ENCODE results near the gene YRDC.

GRCh38 chr1:37759451-37759850 lies 48.6 kb downstream of the YRDC start:
- TF ChIP-seq CREM (IDR thresholded peaks at IDR 0.05): no peak
- no peak for TF ChIP-seq CREM (CRISPR knock-in tag; IDR thresholded peaks at IDR 0.05)
- no peak for TF ChIP-seq MXI1 (IDR thresholded peaks at IDR 0.05; ENCODE audit: borderline replicate concordance, low read depth, low read length)
- TF ChIP-seq CTCF (CRISPR knock-in tag; IDR thresholded peaks at IDR 0.05): no peak
- no peak for TF ChIP-seq ZNF563 (CRISPR knock-in tag; IDR thresholded peaks at IDR 0.05)
- TF ChIP-seq EP300 (IDR thresholded peaks at IDR 0.05; ENCODE audit: low read depth in 2 of 2, low read length in 2 of 2): no peak
- TF ChIP-seq EP300 (CRISPR knock-in tag; IDR thresholded peaks at IDR 0.05; ENCODE audit: borderline replicate concordance): no peak
- no peak for TF ChIP-seq TCF12 (IDR thresholded peaks at IDR 0.05)
- TF ChIP-seq TCF12 (CRISPR knock-in tag; IDR thresholded peaks at IDR 0.05): no peak
- TF ChIP-seq ZBTB44 (CRISPR knock-in tag; IDR thresholded peaks at IDR 0.05): no peak
- TF ChIP-seq MZF1 (CRISPR knock-in tag; IDR thresholded peaks at IDR 0.05; ENCODE audit: borderline replicate concordance): no peak

All from HepG2 (cell line).